K562 (cell line): Measurements from ENCODE around the gene RBM15. TPM values are rescaled to one million over a fixed set of nuclear protein-coding genes. Genes with fewer than 3 reads are reported as not detected.

Experiments used
- ATAC-seq: fragments of 200-7000 bp; cut with Tn5 transposase; 3 replicates; pipeline ENCODE4 v1.9.1; 2020; ENCODE audit warnings: moderate library complexity
- BruUV-seq: library from RNA; stranded (reverse); fragments of 400-500 nt; replicated peaks from 2 replicates; lab custom pipeline; 2021; lab: Mats Ljungman, UMichigan
- CTCF ChIA-PET: fragments of 300-600 bp; formaldehyde crosslinking; extraction: SDS; loops from one replicate; lab custom pipeline; 2021; ENCODE audit warnings: low intra/inter-chr PET ratio; lab: Yijun Ruan, JAX
- POLR2A ChIA-PET: fragments of 300-600, 350-650 bp; sonication (Branson Sonifier 250); formaldehyde crosslinking; extraction: SDS; loops from one replicate; lab custom pipeline; 2021; ENCODE audit warnings: antibody characterized with exemption, inconsistent platforms; lab: Yijun Ruan, JAX
- DNase-seq, 4 experiments: peaks; one replicate each; pipeline versions ENCODE4 v3.0.0 to v3.0.0-alpha.2; 2011 to 2018; ENCODE audit warnings: low spot score in 3 of 4, mixed read lengths in 3 of 4; ENCODE audit errors: extremely low read depth in 1 of 4
- FAIRE-seq: peaks from 2 replicates; lab custom pipeline; 2011; peaks lifted over from hg19 to GRCh38; lab: Jason Lieb, UNC
- H2AFZ ChIP-seq: 2 replicates; pipeline ENCODE4 v1.6.0; 2011; ENCODE audit warnings: low read depth, low read length, control low read depth, inconsistent platforms
- H3K27ac ChIP-seq: fragments of 200-600 bp; 3 replicates; pipeline ENCODE4 v1.8.0; 2011; ENCODE audit warnings: low read depth, mild to moderate bottlenecking, control low read depth, inconsistent platforms, low read length, moderate library complexity, mixed read lengths; ENCODE audit errors: extremely low read depth
- H3K27me3 ChIP-seq, 2 experiments: fragments of 300-600 bp in 1 of 2; 2 replicates in 1 of 2; 3 replicates in 1 of 2; pipeline versions ENCODE4 v1.6.0 to v1.8.0; 2011; ENCODE audit warnings: inconsistent platforms in 2 of 2, low read length in 2 of 2, mild to moderate bottlenecking in 1 of 2, mixed read lengths in 1 of 2, moderate library complexity in 1 of 2; ENCODE audit not compliant: control insufficient read depth in 2 of 2, insufficient read depth in 2 of 2
- H3K36me3 ChIP-seq: fragments of 300-600 bp; 3 replicates; pipeline ENCODE4 v1.8.0; 2011; ENCODE audit warnings: mild to moderate bottlenecking, low read length, inconsistent platforms; ENCODE audit not compliant: control insufficient read depth, insufficient read depth
- H3K4me1 ChIP-seq, 2 experiments: fragments of 200-600 bp in 1 of 2; replicated peaks in 1 of 2; 2 replicates in 1 of 2; 3 replicates in 1 of 2; pipeline versions ENCODE4 v1.5.1 to v1.8.0; 2011; ENCODE audit warnings: inconsistent platforms in 2 of 2, low read length in 2 of 2, mild to moderate bottlenecking in 1 of 2, mixed read lengths in 1 of 2, moderate library complexity in 1 of 2; ENCODE audit not compliant: control insufficient read depth in 2 of 2, insufficient read depth in 2 of 2
- H3K4me2 ChIP-seq: 2 replicates; pipeline ENCODE4 v1.6.1; 2011; ENCODE audit warnings: low read length, control low read depth, inconsistent platforms, mixed read lengths; ENCODE audit not compliant: insufficient read depth
- H3K4me3 ChIP-seq: fragments of 200-600 bp; sonication (generic), shearing (Covaris generic); 2 replicates; pipeline ENCODE4 v1.5.1; 2016; ENCODE audit warnings: control low read depth, inconsistent platforms
- H3K79me2 ChIP-seq: fragments of 200-600 bp; 3 replicates; pipeline ENCODE4 v1.8.0; 2011; ENCODE audit warnings: low read length, inconsistent platforms; ENCODE audit not compliant: control insufficient read depth, insufficient read depth
- H3K9ac ChIP-seq, 2 experiments: 2 replicates each; pipeline versions ENCODE4 v1.6.0 to v1.6.1; 2011; ENCODE audit warnings: low read depth in 2 of 2, low read length in 2 of 2, control low read depth in 1 of 2, inconsistent platforms in 1 of 2, mild to moderate bottlenecking in 1 of 2, mixed read lengths in 1 of 2; ENCODE audit not compliant: insufficient read depth in 1 of 2
- H3K9me1 ChIP-seq: one replicate; pipeline ENCODE4 v1.6.0; 2011; ENCODE audit warnings: inconsistent platforms, mild to moderate bottlenecking, low read length, moderate library complexity; ENCODE audit not compliant: control insufficient read depth, insufficient read depth
- H3K9me3 ChIP-seq: replicated peaks from 2 replicates; pipeline ENCODE4 v1.5.1; 2011; ENCODE audit warnings: low read depth, low read length, inconsistent platforms; ENCODE audit not compliant: control insufficient read depth, insufficient read depth
- H4K20me1 ChIP-seq: replicated peaks from 2 replicates; pipeline ENCODE4 v1.6.1; 2011; ENCODE audit warnings: low read length, inconsistent platforms, mixed read lengths; ENCODE audit not compliant: control insufficient read depth, insufficient read depth
- JUND ChIP-seq, 2 experiments: IDR thresholded peaks; 2 replicates in 1 of 2; 3 replicates in 1 of 2; pipeline ENCODE4 v1.6.1; 2011; ENCODE audit warnings: borderline replicate concordance in 2 of 2, low read depth in 2 of 2, low read length in 2 of 2, improper control_type of control experiment in 1 of 2, missing biosample characterization in 1 of 2, missing genetic modification characterization in 1 of 2, missing genetic modification reagents in 1 of 2
- WGBS: fragments of 100-300 bp; shearing (Covaris generic); methylation state at CpG from one replicate; pipeline ENCODE4 v1.1.6; 2016; ENCODE audit warnings: low coverage, mixed read lengths; ENCODE audit not compliant: insufficient coverage; ENCODE audit errors: missing lambda C conversion rate; 5-methylcytosine and 5-hydroxymethylcytosine counted together
- in situ Hi-C: fragments of 300-500 bp; cut with MboI; formaldehyde crosslinking; loops from 4 replicates; pipeline ENCODE4 v1.15.0; 2018; ENCODE audit warnings: inconsistent platforms, mixed read lengths
- intact Hi-C: fragments of 100-400 bp; cut with micrococcal nuclease; formaldehyde crosslinking; loops from 2 replicates; pipeline ENCODE4 v1.14.2; 2022
- polyA plus RNA-seq, 8 experiments: library from polyadenylated mRNA; depleted of rRNA in 4 of 8; stranded (reverse) in 5 of 8; unstranded in 3 of 8; fragments of >200 nt; fragmentation: Nextera tagmentation in 2 of 8; fragmentation: Illumina TruSeq in 1 of 8; extraction: Ambion mirVana in 2 of 8; extraction: Trizol in 1 of 8; gene quantifications; 2 replicates each; pipeline versions ENCODE4 v1.2.1 to v1.2.3, GENCODE V29; 2011 to 2014; ENCODE audit warnings: inconsistent platforms in 1 of 8, missing spikeins in 1 of 8
- total RNA-seq, 7 experiments: library from RNA; depleted of rRNA in 6 of 7; stranded (reverse); fragments of >200 nt in 6 of 7; fragmentation: Illumina TruSeq in 2 of 7; extraction: Trizol in 2 of 7; gene quantifications; 2 replicates each; pipeline versions ENCODE4 v1.2.1 to v1.2.3, GENCODE V29; 2011 to 2021; ENCODE audit warnings: low replicate concordance in 1 of 7
- TF ChIP-seq, protein P1 (sequence below), 2 experiments: fragments of 250-450 bp in 1 of 2; fragments of 450-650 bp in 1 of 2; sonication (Bioruptor Pico) in 1 of 2; IDR thresholded peaks; 2 replicates each; pipeline versions ENCODE4 v1.6.1 to v1.8.0; 2016 to 2021; ENCODE audit warnings: mild to moderate bottlenecking in 2 of 2, moderate library complexity in 2 of 2, missing compliant biosample characterization in 1 of 2, missing genetic modification characterization in 1 of 2
- TF ChIP-seq, protein P2 (sequence below), 2 experiments: fragments of 450-650 bp in 1 of 2; sonication (generic) in 1 of 2; formaldehyde crosslinking in 1 of 2; IDR thresholded peaks in 1 of 2; conservative IDR thresholded peaks in 1 of 2; 2 replicates each; pipeline versions ENCODE4 v1.6.1 to v1.8.1; 2016 to 2023; ENCODE audit warnings: mild to moderate bottlenecking in 2 of 2, moderate library complexity in 2 of 2, inconsistent platforms in 1 of 2, missing genetic modification reagents in 1 of 2

RBM15 gene
- total and polyA plus RNA-seq, 9 of the 15 experiments (the other 6 are each of a cell fraction or from before 2014, with no cell fraction given), result 2.4 to 63.4 (median 28.2) TPM

GRCh38 chr1:110356379-110356778 is 17.2 kb downstream of the RBM15 start:
- DNase-seq, result no peak
- no peak for FAIRE-seq
- TF ChIP-seq, protein P1, sequence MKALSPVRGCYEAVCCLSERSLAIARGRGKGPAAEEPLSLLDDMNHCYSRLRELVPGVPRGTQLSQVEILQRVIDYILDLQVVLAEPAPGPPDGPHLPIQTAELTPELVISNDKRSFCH (CRISPR knock-in tag; IDR thresholded peaks at IDR 0.05), result no peak
- TF ChIP-seq, protein P1 (tag; IDR thresholded peaks at IDR 0.05), result no peak
- TF ChIP-seq, protein P2, sequence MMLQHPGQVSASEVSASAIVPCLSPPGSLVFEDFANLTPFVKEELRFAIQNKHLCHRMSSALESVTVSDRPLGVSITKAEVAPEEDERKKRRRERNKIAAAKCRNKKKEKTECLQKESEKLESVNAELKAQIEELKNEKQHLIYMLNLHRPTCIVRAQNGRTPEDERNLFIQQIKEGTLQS (IDR thresholded peaks at IDR 0.05), result peak; percentile 14; the same call in 1 of the 2 replicates
- TF ChIP-seq, protein P2 (CRISPR knock-in tag; conservative IDR thresholded peaks at IDR 0.05), result no peak
- TF ChIP-seq JUND (IDR thresholded peaks at IDR 0.05; ENCODE audit: borderline replicate concordance, low read depth, low read length) (no peak), JUND (tag; IDR thresholded peaks at IDR 0.05; ENCODE audit: borderline replicate concordance, low read depth, low read length) (no peak)
- TF ChIP-seq, all 486 proteins: peak for 1
- Histone ChIP-seq H3K4me1 (peaks cover 0 to 5% of the 10 kb centered on the region in 2 experiments; a peak in 1 of 5 replicates), H3K4me3 (no peak overlapping the region), H3K9me1 (no peaks in the 10 kb centered on the region), H3K9me3 (no peaks in the 10 kb centered on the region), H3K36me3 (peaks cover 76% of the 10 kb centered on the region), H3K79me2 (peaks cover 96% of the 10 kb centered on the region), H3K9ac (no peak overlapping the region), H3K27me3 (no peaks in the 10 kb centered on the region), H3K27ac (no peak overlapping the region), H2AFZ (no peak overlapping the region), H4K20me1 (0 out of 2 replicates have a peak, but pooled peaks cover 6% of the 10 kb centered on the region), H3K4me2 (no peak overlapping the region)
- ATAC-seq, result no peak
- BruUV-seq, result no TSS peak
- WGBS, result 87% methylated on average over 2 of the region's 2 CpGs
- intact Hi-C loops, result no loop called here
- in situ Hi-C loops, result no loop called here
- ChIA-PET CTCF (no interaction called here), POLR2A (interaction anchor here (0.6 kb wide), 1 partner anchor 321 kb away, joined by 3 read pairs; no protein-coding TSS in a partner anchor)
